ENCODE measurements around the gene RALGPS1. TPM values are rescaled to one million over a fixed set of nuclear protein-coding genes. Genes with fewer than 3 reads are reported as not detected.

RALGPS1 gene
- total and polyA plus RNA-seq, 2 of the 13 experiments (the other 11 are each of a cell fraction or from before 2014, with no cell fraction given) = 3.7 to 6.5 TPM

DNA sequence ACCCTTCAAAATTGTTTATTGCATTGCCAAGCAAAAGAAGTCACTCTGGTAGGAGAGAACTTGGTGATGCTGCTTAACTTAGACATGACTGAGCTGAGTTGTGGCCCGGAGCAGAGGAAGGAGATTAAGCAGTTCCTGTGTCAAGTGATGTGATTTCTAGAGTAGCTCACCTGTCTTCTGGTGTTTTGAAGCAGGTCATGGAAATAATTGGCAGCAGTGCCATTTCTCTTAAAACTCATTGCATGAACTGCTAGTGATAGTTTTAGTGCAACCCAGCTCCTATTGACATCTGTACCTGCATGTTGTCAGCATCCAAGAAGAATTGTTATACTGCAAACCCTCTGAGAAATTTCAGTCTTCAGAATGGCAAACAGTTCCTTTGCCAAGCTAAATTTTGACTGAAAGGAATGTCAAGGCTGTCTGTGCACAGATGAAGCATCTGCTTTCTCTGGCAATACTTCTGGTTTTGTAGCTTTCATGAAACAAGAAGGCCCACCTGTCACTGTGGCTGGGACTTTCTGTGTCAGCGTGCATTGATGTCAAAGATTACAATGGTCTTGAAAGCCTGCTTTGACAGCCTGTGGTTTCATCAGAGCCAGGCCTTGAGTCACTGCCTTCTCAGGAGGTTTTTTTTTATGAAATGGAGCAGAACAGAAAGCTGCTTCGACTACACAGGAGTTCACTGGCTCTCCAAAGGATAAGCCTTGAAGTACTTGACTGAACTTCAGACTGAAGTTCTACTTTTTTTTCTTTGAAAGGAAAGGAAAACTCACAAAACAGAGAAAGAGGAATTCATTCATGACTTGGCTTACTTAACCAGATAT, 90.6 kb downstream of the RALGPS1 start:
- H2AFZ ChIP-seq (ENCODE audit: low read length) = no peak overlapping the region

DNA sequence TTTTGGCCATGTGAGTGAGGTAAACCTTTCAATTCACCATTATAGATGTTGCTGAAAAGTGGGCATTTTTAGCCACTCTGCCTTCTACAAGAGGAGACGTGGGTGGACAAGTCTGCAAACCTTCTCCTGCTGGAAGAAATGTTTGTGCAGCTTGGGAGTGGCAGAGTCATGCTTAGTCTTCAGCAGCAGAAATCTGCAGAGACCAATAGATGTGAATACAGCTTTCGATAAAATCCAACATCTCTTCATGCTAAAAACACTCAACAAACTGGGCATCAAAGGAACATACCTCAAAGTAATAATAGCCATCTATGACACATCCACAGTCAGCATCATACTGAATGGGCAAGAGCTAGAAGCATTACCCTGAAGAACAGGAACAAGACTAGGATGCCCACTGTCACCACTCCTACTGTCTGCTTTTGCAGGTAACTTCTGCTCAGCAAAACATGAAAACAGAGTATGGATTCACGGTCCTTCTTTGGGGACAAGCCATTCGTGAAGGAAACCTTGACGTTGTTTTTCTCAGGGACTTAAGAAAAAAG, 91.3 kb downstream of the RALGPS1 start:
- POLR2A ChIA-PET = no interaction called here
- FAIRE-seq = no peak
- TF ChIP-seq, protein P1, sequence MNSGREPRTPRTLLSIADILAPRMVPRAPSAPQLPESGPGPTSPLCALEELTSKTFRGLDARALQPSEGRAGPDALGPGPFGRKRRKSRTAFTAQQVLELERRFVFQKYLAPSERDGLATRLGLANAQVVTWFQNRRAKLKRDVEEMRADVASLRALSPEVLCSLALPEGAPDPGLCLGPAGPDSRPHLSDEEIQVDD (CRISPR knock-in tag; IDR thresholded peaks at IDR 0.05; ENCODE audit: borderline replicate concordance) = no peak
- TF ChIP-seq SNAPC2 (CRISPR knock-in tag; IDR thresholded peaks at IDR 0.05) (no peak), ZMYM4 (CRISPR knock-in tag; IDR thresholded peaks at IDR 0.05) (no peak), ZNF781 (CRISPR knock-in tag; IDR thresholded peaks at IDR 0.05; ENCODE audit: borderline replicate concordance, not compliant biosample characterization) (no peak), PHB2 (IDR thresholded peaks at IDR 0.05; ENCODE audit: partially characterized antibody) (no peak), SALL1 (CRISPR knock-in tag; IDR thresholded peaks at IDR 0.05) (no peak), SALL2 (CRISPR knock-in tag; IDR thresholded peaks at IDR 0.05) (no peak), GZF1 (CRISPR knock-in tag; IDR thresholded peaks at IDR 0.05) (no peak), RFXAP (CRISPR knock-in tag; IDR thresholded peaks at IDR 0.05; ENCODE audit: borderline replicate concordance) (no peak)
- TF ChIP-seq, protein P2, sequence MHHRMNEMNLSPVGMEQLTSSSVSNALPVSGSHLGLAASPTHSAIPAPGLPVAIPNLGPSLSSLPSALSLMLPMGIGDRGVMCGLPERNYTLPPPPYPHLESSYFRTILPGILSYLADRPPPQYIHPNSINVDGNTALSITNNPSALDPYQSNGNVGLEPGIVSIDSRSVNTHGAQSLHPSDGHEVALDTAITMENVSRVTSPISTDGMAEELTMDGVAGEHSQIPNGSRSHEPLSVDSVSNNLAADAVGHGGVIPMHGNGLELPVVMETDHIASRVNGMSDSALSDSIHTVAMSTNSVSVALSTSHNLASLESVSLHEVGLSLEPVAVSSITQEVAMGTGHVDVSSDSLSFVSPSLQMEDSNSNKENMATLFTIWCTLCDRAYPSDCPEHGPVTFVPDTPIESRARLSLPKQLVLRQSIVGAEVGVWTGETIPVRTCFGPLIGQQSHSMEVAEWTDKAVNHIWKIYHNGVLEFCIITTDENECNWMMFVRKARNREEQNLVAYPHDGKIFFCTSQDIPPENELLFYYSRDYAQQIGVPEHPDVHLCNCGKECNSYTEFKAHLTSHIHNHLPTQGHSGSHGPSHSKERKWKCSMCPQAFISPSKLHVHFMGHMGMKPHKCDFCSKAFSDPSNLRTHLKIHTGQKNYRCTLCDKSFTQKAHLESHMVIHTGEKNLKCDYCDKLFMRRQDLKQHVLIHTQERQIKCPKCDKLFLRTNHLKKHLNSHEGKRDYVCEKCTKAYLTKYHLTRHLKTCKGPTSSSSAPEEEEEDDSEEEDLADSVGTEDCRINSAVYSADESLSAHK (CRISPR knock-in tag; IDR thresholded peaks at IDR 0.05; ENCODE audit: borderline replicate concordance) = no peak

More for the DNA sequence above, 90.6 kb downstream of the RALGPS1 start:
- H4K20me1 ChIP-seq (ENCODE audit: insufficient read depth, low read length) = no peaks in the 10 kb centered on the region
- no peaks in the 10 kb centered on the region for H3K4me1 ChIP-seq (ENCODE audit: insufficient read depth, low read length)
- no peaks in the 10 kb centered on the region for H3K9me3 ChIP-seq (ENCODE audit: low read length)
- WGBS (ENCODE audit: low lambda C conversion rate) = 47% methylated on average over 3 of the region's 3 CpGs
- intact Hi-C loops (cut with micrococcal nuclease; ENCODE audit: unreplicated experiment) = no loop called here
- no peak overlapping the region for H3K9ac ChIP-seq (ENCODE audit: insufficient read depth, low read depth, low read length)
- H3K27me3 ChIP-seq (ENCODE audit: control insufficient read depth in 1 of 2, insufficient read depth in 2 of 2, low read length in 2 of 2) = no peaks in the 10 kb centered on the region
- no peak for ATAC-seq
- H3K27ac ChIP-seq (ENCODE audit: extremely low read length, insufficient read depth, low read length) = no peak overlapping the region
- H3K4me2 ChIP-seq (ENCODE audit: low read depth, low read length) = no peak overlapping the region
- DNase-seq (ENCODE audit: low spot score) = no peak
- TF ChIP-seq ZNF570 (CRISPR knock-in tag; IDR thresholded peaks at IDR 0.05; ENCODE audit: borderline replicate concordance) = no peak
- TF ChIP-seq SP140L (CRISPR knock-in tag; IDR thresholded peaks at IDR 0.05; ENCODE audit: borderline replicate concordance) = no peak
- TF ChIP-seq ZNF772 (CRISPR knock-in tag; IDR thresholded peaks at IDR 0.05) = no peak
- no peak for TF ChIP-seq MED13 (CRISPR knock-in tag; IDR thresholded peaks at IDR 0.05)
- TF ChIP-seq NFKB2 (CRISPR knock-in tag; IDR thresholded peaks at IDR 0.05; ENCODE audit: borderline replicate concordance) = no peak
- TF ChIP-seq SP4 (CRISPR knock-in tag; IDR thresholded peaks at IDR 0.05) = no peak
- TF ChIP-seq, protein P3, sequence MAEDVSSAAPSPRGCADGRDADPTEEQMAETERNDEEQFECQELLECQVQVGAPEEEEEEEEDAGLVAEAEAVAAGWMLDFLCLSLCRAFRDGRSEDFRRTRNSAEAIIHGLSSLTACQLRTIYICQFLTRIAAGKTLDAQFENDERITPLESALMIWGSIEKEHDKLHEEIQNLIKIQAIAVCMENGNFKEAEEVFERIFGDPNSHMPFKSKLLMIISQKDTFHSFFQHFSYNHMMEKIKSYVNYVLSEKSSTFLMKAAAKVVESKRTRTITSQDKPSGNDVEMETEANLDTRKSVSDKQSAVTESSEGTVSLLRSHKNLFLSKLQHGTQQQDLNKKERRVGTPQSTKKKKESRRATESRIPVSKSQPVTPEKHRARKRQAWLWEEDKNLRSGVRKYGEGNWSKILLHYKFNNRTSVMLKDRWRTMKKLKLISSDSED (CRISPR knock-in tag; IDR thresholded peaks at IDR 0.05) = no peak
- no peak for TF ChIP-seq ZNF282 (IDR thresholded peaks at IDR 0.05; ENCODE audit: partially characterized antibody)
- FAIRE-seq = no peak
- H3K36me3 ChIP-seq (replicated peaks in 1 of 2; ENCODE audit: control insufficient read depth in 1 of 2, insufficient read depth in 2 of 2, low read length in 2 of 2) = no peaks in the 10 kb centered on the region
- H3K4me3 ChIP-seq (replicated peaks in 1 of 3; ENCODE audit: insufficient read depth in 1 of 3, low read depth in 2 of 3, low read length in 3 of 3) = no peak overlapping the region
- POLR2A ChIA-PET = no interaction called here
- CTCF ChIA-PET (ENCODE audit: low intra/inter-chr PET ratio, low total read pairs) = no interaction called here
- in situ Hi-C loops (cut with HindIII; ENCODE audit: extremely low pct_ligation_motif_present, low pct_unique_long_range_greater_than_20kb) = no loop called here
- BruUV-seq (replicated peaks) = no TSS peak
- no peaks in the 10 kb centered on the region for H3K79me2 ChIP-seq (ENCODE audit: insufficient read depth, low read length)

More for the DNA sequence above, 91.3 kb downstream of the RALGPS1 start:
- Histone ChIP-seq H2AFZ (ENCODE audit: low read length) (no peak overlapping the region), H3K79me2 (ENCODE audit: insufficient read depth, low read length) (no peaks in the 10 kb centered on the region), H3K4me1 (ENCODE audit: insufficient read depth, low read length) (no peaks in the 10 kb centered on the region), H3K27me3 (ENCODE audit: control insufficient read depth in 1 of 2, insufficient read depth in 2 of 2, low read length in 2 of 2) (no peaks in the 10 kb centered on the region), H3K4me2 (ENCODE audit: low read depth, low read length) (no peak overlapping the region), H3K27ac (ENCODE audit: extremely low read length, insufficient read depth, low read length) (no peak overlapping the region), H3K9me3 (ENCODE audit: low read length) (no peaks in the 10 kb centered on the region), H3K4me3 (replicated peaks in 1 of 3; ENCODE audit: insufficient read depth in 1 of 3, low read depth in 2 of 3, low read length in 3 of 3) (no peak overlapping the region), H3K36me3 (replicated peaks in 1 of 2; ENCODE audit: control insufficient read depth in 1 of 2, insufficient read depth in 2 of 2, low read length in 2 of 2) (no peaks in the 10 kb centered on the region), H4K20me1 (ENCODE audit: insufficient read depth, low read length) (no peaks in the 10 kb centered on the region), H3K9ac (ENCODE audit: insufficient read depth, low read depth, low read length) (no peak overlapping the region)
- no TSS peak for BruUV-seq (replicated peaks)
- 75% methylated on average over 5 of the region's 5 CpGs for WGBS (ENCODE audit: low lambda C conversion rate)
- in situ Hi-C loops (cut with HindIII; ENCODE audit: extremely low pct_ligation_motif_present, low pct_unique_long_range_greater_than_20kb) (no loop called here), intact Hi-C loops (cut with micrococcal nuclease; ENCODE audit: unreplicated experiment) (no loop called here)
- CTCF ChIA-PET (ENCODE audit: low intra/inter-chr PET ratio, low total read pairs) = no interaction called here
- ATAC-seq (no peak), DNase-seq (ENCODE audit: low spot score) (no peak)

Data from HepG2 (cell line).